Measurements from ENCODE around the gene ELOVL2.

The ELOVL2 gene

DNA sequence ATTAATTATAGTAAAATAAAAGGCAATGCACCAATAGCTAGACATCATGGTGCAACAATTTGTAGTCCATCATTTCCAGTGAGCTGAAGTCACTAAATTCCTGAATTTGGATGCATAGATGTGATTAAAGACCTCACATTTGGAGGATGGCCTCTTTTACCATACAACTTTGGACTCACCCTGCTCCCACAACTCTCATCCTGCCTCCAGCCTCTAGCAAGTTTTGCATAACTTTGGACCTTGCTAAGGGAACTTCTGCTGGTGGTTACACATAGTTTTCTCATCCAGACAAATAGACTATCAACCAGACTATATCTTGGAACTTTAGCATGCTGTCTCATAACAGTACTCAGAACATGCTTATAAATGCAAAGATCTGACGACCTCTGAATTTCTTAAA is 12.8 kb upstream of the ELOVL2 start:
- DNase-seq = no peak

DNA sequence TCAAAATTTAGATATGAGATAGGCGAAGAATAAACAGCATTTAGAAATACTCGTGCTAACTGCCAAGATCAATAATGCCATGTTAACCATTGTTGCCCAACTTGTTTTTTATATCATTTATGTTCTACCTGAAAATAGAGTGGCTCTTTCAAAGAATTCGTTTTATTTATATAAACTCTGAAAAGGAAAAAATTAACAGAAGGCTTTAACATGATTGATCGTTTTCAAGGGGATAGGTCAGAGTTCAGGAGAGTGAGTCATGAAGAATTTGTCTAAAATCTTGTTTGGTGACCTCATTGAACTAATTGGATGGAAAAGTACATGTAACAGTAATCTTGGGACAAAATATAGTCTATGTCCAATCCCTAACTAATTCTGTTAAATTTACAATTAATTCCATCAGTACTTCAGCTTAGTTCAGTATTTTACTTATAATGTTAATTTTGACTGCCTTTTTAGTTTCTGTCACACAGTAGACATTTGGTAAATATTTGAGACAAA is 11.1 kb upstream of the ELOVL2 start:
- DNase-seq = no peak

DNA sequence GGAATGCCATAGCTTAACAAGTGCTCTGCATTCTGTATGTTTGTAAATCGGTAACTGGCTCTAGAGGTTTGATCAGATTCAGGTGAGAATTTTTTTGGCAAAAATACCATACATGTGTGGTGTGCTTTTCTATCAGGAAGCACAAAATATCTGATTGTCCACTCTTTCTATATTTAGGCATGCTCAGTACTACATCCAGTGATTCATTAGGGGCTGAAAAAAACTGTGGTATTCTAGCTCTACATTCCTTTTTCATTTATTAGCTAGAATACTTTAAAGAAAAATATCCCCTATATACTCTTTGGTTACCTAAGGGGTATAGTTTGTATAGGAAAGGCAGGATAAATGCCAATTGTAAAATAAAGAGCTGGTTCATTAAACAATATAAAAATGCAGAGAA is 10.6 kb upstream of the ELOVL2 start:
- DNase-seq = no peak

DNA sequence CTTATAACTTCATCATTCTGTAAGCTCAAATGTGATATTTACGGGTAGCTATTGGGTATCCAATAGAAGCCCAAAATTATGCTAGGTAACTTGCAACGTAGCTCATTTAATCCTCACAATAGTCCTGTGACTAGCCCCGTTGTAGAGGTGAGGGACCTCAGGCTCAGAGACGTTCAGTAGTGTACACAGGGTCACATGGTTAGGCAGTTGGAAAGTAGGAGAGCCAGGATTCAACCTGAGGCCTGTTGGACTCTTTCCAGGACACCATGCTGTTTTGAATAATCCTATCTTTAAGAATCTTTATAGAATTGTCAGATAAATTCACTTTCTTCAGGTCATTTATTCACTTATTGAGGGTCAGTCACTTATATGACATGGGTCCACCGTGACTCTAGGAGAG is 9.2 kb upstream of the ELOVL2 start:
- DNase-seq = no peak

DNA sequence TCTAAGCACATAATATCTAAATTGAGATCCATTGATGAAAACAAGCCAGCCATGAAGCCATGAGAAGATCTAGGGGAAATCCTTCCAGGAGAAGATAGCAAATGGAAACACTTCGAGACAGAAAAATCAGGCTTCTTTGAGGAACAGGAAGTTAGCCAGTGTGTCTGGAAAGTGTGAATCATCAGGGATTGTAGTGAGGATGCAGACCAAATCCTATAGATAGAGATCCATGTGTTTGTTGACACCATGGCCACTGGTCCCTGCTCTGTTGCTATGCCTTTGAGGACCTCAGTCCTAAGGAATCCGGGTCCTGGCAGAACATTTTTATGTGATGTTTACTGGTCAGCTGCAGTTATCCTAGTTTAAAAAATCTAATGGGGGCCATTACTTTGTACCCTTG is 6.6 kb upstream of the ELOVL2 start:
- DNase-seq = no peak

DNA sequence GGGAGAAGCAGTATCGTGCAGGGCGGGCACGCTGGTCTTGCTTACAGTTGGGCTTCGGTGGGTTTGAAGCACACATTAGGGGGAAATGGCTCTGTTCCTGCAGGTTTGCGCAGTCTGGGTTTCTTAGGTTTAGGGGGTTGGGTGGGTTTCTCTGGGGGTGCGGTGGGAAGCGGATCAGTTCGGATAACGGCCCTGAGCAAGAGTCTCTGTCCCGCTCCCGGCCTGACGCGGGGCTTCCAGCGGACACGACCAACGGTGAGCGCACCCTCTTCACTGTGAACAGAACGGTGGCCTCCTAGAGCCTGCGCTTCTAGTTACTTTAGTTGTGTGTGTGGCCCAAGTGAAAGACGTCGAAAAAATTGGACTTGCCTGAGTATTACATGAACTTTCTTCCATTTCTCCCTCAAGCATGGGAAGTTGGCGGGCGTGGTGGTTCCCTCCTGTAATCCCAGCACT is 635 bp upstream of the ELOVL2 start:
- DNase-seq = no peak

DNA sequence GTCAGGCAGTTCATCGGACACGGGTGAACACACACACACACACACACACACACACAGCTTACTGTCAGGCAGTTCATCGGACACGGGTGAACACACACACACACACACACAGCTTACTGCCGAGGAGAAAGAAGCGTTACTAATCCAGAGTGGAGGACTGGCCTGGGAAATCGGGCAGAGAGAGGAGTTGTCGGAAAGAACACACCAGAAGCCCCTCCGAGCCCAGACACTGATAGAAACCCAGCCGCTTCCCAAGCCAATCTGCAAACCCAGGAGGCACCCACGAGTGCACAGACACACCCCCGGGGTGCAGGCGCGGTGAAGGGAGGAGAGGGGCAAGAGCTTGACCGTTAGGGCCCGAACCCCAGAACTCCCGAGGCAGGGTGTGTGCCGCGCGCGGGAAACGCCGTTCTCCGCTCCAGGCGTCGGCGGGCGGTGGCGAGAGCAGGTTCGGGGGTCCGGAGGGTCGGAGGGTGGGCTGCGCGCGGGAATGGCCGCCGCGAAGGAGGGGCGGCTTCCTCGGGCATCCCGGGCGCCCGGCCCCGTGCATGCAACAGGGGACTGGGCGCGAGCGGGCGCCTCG is 636 bp downstream of the ELOVL2 start:
- DNase-seq = no peak

DNA sequence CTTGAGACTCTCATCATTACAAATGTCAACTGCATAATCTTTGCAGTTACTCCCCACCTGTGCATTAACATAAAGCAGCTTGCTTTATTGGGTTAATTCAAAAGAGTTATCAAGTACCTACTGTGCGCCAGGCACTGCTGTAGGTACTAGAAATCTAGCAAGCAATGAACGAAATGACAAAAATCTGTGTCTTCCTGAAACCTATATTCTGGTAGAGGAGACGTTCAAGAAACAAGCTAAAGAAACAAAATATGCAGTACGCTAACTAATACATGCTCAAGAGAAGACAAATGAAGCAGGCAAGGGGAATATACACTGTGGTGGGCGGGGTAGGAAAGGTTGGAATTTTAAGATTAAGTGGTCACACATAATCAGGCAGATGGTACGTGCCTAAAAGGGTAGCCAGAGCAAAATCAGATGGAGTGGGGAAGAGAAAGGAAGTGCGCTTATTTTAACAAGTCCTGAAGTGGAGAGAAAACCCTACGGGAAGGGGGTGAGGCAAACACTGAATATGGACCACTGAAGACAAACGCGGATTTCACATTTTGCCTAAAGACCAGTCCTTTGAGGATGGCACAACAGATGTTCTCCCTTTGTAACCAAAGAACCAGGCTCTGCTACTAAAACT is 1.2 kb downstream of the ELOVL2 start:
- DNase-seq = peak; percentile 65

DNA sequence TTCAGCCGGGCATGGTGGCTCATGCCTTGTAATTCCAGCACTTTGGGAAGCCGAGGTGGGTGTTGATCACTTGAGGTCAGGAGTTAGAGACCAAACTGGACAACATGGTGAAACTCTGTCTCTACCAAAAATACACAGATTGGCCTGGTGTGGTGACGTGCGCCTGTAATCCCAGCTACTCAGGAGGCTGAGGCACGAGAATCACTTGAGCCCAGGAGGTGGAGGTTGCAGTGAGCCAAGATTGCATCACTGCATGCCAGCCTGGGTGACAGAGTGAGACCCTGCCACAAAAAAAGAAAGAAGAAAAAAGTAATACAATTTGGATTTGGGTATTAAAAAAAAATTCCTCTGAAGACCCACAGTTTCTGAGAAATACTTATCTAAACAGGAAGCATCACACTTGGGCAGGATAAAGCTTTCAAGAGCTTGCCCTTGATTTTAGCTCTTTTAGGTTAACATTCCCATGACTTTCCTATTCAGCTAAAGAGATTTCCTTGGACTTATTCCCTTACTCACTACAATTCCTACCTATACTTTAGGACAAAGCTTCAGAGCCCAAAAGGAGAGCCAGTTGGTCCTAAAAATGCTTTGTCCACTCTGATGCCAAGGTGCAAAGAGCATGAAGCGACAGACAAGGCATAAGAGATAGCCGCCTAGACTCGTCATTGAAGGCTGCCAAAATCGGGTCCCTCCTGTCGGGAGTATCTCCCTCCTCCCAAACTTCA is 1.9 kb downstream of the ELOVL2 start:
- DNase-seq = no peak

DNA sequence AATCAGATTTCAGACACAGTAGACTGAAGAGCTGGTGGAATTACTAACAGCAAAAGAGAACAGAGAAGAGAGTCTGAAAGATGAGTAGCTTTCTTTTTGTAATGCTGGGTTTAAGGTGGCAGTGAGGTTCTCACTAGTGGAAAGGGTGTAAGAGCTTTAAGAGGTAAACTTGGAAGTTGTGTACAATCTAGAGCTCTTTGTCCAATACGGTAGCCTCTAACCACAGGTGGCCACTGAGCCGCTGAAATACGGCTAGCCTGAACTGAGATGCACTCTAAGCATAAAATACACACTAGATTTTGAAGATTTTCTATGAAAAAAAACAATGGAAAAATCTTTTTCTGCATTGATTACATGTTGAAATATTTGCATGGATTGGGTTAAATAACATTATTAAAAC is 4.0 kb downstream of the ELOVL2 start:
- DNase-seq = peak; percentile 14

DNA sequence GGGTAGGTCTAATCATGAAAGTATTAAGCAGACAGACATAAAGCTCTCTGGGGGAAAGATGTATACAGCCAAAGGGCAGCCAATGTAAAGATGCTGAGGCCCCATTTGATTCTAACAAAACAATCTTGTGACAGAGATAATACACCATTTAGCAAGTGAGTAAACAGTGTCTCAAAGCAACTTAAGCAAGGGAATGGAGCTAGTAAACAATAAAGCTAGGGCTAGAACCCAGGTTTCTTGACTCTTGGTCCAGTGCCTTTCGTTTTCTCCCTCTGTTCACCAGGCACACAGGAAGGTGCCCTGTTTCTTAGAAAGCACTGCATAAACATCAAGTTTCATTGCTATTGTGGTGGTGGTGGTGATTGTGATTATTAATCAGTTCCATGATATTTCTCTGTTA is 5.1 kb downstream of the ELOVL2 start:
- peak; percentile 13 for DNase-seq

DNA sequence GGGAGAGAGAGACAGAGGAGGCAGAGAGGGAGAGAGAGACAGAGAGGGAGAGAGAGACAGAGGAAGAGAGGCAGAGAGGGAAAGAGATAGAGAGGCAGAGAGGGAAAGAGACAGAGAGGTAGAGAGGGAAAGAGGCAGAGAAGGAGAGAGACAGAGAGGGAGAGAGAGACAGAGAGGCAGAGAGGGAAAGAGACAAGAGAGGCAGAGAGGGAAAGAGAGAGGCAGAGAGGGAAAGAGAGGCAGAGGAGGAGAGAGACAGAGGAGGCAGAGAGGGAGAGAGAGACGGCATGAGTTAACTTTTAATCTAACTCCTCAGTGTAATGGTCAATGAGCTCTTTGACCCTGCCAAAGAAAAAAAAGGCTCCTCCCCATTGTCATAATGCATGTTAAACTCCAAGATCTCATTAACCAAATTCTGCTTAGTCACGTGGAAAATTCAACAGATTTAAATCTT is 7.1 kb downstream of the ELOVL2 start:
- no peak for DNase-seq

DNA sequence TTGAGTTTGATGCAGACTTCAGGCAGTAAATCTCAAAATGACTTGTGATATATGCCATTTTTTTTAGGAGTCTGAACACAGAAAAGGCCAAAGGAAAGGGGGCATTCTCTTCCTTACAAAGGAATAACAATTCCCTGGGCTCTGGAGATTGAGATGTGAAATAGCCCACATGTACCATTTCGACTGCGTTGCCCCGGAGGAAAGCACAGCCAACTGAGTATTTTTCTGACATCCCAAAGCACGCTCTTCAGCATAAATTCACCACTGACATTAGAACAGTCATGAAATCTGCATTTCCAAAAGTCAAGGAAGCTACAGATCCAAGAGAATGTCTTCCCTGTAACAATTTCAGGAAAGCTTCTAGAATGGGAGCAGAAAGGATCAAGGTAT is 7.8 kb downstream of the ELOVL2 start:
- DNase-seq = no peak

DNA sequence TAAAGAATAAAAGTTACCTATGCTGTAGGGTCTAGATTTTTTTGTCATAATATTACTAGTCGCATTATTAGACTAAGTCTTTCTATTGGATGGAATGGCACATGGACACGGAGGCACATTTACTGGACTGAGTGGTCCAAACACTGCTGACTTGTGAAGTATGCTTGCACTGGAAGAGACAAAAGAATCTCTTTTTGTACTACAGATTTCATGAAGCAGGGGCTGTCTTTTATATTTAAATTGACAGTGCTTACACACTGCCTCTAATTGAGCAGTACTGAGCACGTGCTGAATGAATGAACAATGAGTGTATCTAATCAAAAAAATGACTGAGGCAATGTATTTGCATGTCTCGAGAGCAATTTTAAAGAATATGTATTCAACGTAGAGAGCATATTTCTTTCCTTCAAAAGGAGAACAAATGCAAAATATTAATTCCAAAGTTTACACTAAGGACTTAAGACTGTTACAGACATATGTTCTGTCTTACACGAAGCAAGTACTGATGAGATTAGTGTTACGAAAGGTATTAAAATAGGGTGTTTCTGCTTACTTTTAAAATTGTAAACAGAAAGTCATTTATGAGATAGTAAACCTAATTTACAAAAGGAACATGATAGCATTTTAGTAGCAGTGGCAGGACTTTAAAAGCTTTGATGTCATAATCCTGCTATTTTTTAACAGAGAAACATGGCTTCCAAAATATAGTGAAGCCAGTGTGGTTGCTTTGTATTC is 8.3 kb downstream of the ELOVL2 start:
- no peak for DNase-seq

DNA sequence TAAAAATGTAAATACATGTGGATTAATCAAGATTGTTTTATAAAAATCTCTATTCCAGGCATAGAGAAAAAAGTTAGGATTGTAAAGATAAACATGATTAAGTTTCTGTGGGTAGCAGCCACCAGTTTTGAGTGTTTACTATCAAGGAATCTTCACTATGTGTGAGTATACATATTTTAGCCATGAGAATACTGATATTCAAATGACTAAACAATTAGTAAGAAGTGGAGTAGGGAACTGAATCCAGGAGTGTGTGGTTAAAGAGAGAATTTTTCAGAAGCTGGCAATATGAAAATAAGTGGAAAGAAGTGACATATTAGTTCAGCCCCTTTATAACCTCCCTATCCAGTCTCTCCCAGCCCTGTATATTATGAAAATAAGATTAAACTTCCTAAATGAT is 10.3 kb downstream of the ELOVL2 start:
- DNase-seq = no peak

DNA sequence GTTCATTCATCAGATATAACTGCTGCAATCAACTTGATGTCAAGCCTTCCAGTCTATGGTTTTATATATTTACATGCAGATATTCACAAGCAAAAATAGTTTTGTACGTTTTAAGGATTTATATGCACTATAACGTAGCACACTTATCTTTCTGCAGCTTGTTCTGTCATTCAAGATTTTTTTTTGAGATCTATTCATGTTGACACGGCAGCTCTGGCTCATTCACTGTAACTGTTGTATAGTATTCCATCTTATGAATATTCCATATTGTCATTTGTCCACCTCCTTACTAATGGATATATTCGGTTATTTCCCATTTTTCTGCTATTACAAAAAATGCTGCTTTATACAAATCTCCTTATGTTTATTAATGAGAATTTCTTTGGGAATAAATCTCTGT is 13.2 kb downstream of the ELOVL2 start:
- no peak for DNase-seq

DNA sequence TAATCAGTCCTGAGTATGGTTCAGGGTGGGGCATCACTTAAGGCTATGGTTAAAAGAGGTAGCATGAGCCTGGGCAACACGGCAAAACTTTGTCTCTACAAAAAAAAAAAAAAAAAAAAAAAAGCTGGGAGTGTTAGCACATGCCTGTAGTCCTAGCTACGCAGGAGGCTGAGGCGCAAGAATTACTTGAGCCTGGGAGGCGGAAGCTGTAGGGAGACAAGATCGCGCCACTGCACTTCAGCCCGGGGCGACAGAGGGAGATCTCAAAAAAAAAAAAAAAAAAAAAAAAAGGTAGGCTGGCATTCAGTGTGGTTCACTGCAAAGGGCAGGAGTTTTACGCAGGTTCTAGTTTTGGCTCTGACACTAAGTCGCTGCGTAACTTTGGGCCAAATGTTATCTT is 15.1 kb downstream of the ELOVL2 start:
- no peak for DNase-seq

DNA sequence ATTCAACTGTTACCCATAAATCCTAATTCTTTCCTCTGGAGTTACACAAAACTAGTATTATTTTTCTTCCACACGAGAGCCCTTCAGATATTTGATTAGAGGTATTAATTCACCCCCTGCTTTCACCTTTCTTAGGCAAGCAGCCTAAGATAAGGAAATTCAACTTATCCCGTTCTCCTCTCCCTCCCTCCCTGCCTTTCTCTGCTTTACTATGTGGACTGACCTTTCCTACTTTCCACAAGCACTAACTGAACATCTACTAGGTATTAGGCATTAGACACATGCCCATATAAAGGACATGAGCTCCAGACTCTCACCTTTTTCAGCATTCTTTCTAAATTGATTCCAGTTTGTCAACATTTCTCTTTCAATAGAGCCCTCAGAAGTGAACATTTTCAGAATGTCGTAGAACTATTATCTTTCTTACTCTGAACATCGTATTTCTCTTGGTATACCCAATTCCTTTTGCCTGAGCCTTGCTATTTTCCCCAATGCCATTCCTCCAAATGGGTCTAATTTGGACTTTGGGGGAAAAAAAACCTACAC is 16.5 kb downstream of the ELOVL2 start:
- no peak for DNase-seq

DNA sequence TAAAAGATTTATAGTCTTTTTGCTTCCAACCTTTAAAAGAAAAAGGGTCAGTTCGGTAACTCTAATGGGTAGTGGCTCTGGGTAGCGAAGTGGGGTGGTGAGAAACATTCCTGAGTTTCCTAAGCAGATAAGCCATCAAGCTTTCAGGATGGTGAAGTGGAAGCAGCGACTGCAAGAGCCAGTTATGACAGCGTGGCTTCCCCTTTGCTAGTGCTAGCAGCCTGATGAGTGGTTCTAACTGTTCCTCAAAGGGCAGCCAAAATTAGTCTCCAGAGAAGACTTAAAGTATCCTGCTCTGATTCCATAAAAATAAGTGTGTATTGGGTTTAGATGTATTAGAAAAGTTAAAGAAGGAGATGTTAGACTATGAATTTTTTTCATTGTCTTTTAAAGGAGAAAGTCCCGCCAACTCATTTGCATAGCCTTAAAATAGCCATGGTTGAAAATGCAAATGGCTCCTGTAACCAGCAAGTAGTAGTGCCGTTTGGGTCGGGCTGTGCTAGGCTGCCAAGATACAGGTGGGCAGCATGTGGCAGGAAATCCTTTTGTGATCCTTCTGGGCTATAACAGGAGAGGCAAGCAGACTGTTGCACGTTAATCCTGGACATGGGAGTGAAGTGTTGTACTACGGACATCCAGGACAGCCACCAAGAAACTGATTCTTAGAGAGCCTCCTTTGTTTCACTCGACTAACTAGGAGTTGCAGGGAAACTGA is 18.0 kb downstream of the ELOVL2 start:
- DNase-seq = no peak

DNA sequence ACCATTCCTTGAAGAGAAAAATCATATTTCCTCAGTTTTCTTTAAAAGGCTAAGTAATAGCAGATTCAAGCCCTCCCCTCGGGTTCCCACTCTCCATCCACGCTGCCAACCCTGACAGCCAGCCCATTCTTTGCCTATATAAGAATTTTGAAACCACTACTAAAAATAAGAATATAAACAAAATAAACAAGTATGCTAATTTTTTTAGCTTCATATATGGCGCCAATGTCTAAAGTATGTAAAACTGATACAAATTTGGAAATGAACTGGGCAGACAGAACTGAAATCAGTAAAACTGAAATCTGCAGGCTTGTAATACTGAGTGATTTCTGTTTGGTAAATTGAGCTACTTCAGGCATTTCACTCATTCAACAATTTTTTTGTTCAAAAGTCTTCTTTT is 19.0 kb downstream of the ELOVL2 start:
- DNase-seq = no peak

DNA sequence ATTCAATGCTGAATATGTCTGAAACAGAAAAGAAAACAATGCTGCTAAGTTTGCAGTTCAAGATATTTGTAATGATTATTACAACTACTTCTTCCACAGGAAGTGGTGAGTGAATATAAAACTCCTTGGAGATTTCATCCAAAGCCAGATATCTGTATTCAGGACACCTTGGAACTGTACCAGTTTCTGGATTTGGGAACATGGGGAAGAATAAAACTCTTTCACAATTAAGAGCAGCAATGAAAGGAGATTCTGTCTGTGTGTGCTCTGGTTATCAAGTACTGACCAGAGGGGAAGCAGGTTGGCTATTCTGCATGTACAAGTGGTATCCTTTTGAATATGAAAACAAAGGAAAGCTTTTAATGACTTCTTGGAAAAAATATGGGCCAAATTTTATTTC is 21.1 kb downstream of the ELOVL2 start:
- no peak for DNase-seq

DNA sequence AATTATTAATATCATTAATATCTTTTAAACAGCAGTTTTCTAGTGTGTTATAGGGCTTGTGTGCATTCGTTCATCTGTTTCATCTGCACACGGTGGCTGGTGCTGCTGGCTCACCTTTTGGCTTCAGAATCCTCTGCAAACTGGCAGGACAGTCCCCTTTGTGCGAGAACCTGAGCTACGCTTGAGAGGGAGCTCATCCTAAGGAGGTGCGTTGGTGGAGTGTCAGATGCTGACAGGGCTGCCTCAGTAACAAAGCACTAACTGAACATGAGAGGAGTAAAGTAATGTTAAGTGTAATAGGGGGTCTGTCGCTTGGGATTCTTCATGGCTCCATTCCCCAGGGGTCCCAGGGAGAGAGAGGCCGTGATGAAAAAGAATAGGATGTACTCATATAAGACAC is 22.4 kb downstream of the ELOVL2 start:
- no peak for DNase-seq

DNA sequence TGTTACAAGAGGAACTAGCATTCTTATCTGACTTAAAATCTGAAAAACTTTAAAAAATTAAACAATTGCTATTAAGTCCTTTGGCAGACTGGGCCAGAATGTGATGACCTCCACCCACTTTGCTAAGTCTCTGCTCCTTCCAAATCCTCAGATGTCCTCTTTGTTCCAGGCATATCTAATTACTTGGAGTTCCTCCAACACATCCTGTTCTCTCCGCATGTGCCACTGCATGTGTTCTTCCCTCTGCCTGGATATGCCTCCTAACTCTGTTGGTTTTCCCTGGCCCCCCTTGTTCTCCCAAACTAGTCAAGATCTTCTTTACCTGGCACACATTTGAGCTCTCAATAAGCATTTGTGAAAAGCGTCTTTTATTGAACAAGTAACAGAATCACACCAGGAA is 23.1 kb downstream of the ELOVL2 start:
- DNase-seq = no peak

Measured in NCI-H2029 (cell line).